HEK293 (cell line): ENCODE measurements around the gene FADS6.

Experiments used
- GFI1B ChIP-seq: fragments of 450-650 bp; formaldehyde crosslinking; IDR thresholded peaks from 2 replicates; pipeline ENCODE4 v1.5.1; 2016; ENCODE audit warnings: missing biosample characterization, missing genetic modification characterization
- HIC1 ChIP-seq: fragments of 450-650 bp; formaldehyde crosslinking; IDR thresholded peaks from 2 replicates; pipeline ENCODE4 v1.5.1; 2016; ENCODE audit warnings: missing biosample characterization, missing genetic modification characterization
- SP2 ChIP-seq: fragments of 450-650 bp; formaldehyde crosslinking; IDR thresholded peaks from 2 replicates; pipeline ENCODE4 v1.5.1; 2016; ENCODE audit warnings: missing biosample characterization, missing genetic modification characterization
- TSHZ1 ChIP-seq: fragments of 450-650 bp; formaldehyde crosslinking; IDR thresholded peaks from 2 replicates; pipeline ENCODE4 v1.5.1; 2016; ENCODE audit warnings: missing biosample characterization, missing genetic modification characterization, borderline replicate concordance
- ZNF274 ChIP-seq, 2 experiments: fragments of 200-500 bp in 1 of 2; fragments of 450-650 bp in 1 of 2; sonication (Bioruptor generic) in 1 of 2; formaldehyde crosslinking in 1 of 2; IDR thresholded peaks; 2 replicates each; pipeline versions ENCODE4 v1.5.1 to v1.6.1; 2014 to 2016; ENCODE audit warnings: borderline replicate concordance in 1 of 2, inconsistent platforms in 1 of 2, low read length in 1 of 2, missing biosample characterization in 1 of 2, missing genetic modification characterization in 1 of 2
- ZNF311 ChIP-seq: fragments of 450-650 bp; formaldehyde crosslinking; IDR thresholded peaks from 2 replicates; pipeline ENCODE4 v1.5.1; 2017; ENCODE audit warnings: missing biosample characterization, missing genetic modification characterization, borderline replicate concordance
- ZNF37A ChIP-seq: fragments of 450-650 bp; IDR thresholded peaks from 2 replicates; pipeline ENCODE4 v1.5.1; 2018; ENCODE audit warnings: missing biosample characterization, missing genetic modification characterization
- ZNF561 ChIP-seq: fragments of 450-650 bp; IDR thresholded peaks from 2 replicates; pipeline ENCODE4 v1.5.1; 2018; ENCODE audit warnings: missing biosample characterization, missing genetic modification characterization, borderline replicate concordance
- ZNF660 ChIP-seq: fragments of 450-650 bp; IDR thresholded peaks from 2 replicates; pipeline ENCODE4 v1.5.1; 2018; ENCODE audit warnings: missing biosample characterization, mild to moderate bottlenecking, missing genetic modification characterization
- ZNF776 ChIP-seq: fragments of 450-650 bp; formaldehyde crosslinking; IDR thresholded peaks from 2 replicates; pipeline ENCODE4 v1.5.0; 2017; ENCODE audit warnings: missing biosample characterization, missing genetic modification characterization, borderline replicate concordance
- ZNF837 ChIP-seq: fragments of 450-650 bp; formaldehyde crosslinking; IDR thresholded peaks from 2 replicates; pipeline ENCODE4 v1.5.1; 2016; ENCODE audit warnings: missing biosample characterization, missing genetic modification characterization
- TF ChIP-seq, protein P1 (sequence below): fragments of 450-650 bp; formaldehyde crosslinking; IDR thresholded peaks from 2 replicates; pipeline ENCODE4 v1.5.1; 2016; ENCODE audit warnings: missing biosample characterization, missing genetic modification characterization
- TF ChIP-seq, protein P2 (sequence below): fragments of 450-650 bp; formaldehyde crosslinking; IDR thresholded peaks from 2 replicates; pipeline ENCODE4 v1.5.1; 2016; ENCODE audit warnings: missing biosample characterization, missing genetic modification characterization

- no peak for TF ChIP-seq ZNF660 (tag by site-specific recombination)
- no peak for TF ChIP-seq ZNF837 (tag by site-specific recombination)
- TF ChIP-seq, protein P1, sequence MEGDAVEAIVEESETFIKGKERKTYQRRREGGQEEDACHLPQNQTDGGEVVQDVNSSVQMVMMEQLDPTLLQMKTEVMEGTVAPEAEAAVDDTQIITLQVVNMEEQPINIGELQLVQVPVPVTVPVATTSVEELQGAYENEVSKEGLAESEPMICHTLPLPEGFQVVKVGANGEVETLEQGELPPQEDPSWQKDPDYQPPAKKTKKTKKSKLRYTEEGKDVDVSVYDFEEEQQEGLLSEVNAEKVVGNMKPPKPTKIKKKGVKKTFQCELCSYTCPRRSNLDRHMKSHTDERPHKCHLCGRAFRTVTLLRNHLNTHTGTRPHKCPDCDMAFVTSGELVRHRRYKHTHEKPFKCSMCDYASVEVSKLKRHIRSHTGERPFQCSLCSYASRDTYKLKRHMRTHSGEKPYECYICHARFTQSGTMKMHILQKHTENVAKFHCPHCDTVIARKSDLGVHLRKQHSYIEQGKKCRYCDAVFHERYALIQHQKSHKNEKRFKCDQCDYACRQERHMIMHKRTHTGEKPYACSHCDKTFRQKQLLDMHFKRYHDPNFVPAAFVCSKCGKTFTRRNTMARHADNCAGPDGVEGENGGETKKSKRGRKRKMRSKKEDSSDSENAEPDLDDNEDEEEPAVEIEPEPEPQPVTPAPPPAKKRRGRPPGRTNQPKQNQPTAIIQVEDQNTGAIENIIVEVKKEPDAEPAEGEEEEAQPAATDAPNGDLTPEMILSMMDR: no peak
- TF ChIP-seq GFI1B (tag by site-specific recombination): no peak
- no peak for TF ChIP-seq TSHZ1 (tag by site-specific recombination)
- no peak for TF ChIP-seq ZNF561 (tag by site-specific recombination)
- TF ChIP-seq, protein P2, sequence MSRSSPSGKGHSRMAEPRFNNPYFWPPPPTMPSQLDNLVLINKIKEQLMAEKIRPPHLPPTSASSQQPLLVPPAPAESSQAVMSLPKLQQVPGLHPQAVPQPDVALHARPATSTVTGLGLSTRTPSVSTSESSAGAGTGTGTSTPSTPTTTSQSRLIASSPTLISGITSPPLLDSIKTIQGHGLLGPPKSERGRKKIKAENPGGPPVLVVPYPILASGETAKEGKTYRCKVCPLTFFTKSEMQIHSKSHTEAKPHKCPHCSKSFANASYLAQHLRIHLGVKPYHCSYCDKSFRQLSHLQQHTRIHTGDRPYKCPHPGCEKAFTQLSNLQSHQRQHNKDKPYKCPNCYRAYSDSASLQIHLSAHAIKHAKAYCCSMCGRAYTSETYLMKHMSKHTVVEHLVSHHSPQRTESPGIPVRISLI: no peak
- no peak for TF ChIP-seq ZNF37A (tag by site-specific recombination)
- TF ChIP-seq ZNF776 (tag by site-specific recombination): no peak
- TF ChIP-seq ZNF311: no peak
- no peak for TF ChIP-seq HIC1 (tag by site-specific recombination)
- TF ChIP-seq ZNF274 (IDR thresholded peaks at IDR 0.05; ENCODE audit: low read length): no peak
- no peak for TF ChIP-seq ZNF274 (tag by site-specific recombination; IDR thresholded peaks at IDR 0.05; ENCODE audit: borderline replicate concordance)
- TF ChIP-seq SP2: no peak
These were observed 2.9 kb downstream of the FADS6 start for GRCh38 chr17:74890554-74890953.
